ENCODE measurements around the gene CD82. TPM values are rescaled to one million over a fixed set of nuclear protein-coding genes. Genes with fewer than 3 reads are reported as not detected.

The CD82 gene
- total RNA-seq, 1 donor from 2014 or later: 91.6 TPM

GRCh38 chr11:44561964-44562734, 3.3 kb upstream of the CD82 start:
- Histone ChIP-seq H3K9me3 (no peaks in the 10 kb centered on the region), H3K4me1 (peaks cover 47% of the 10 kb centered on the region), H3K4me3 (no peak overlapping the region), H3K27ac (no peak overlapping the region), H3K36me3 (no peaks in the 10 kb centered on the region), H3K27me3 (no peaks in the 10 kb centered on the region)
- no peak for TF ChIP-seq POLR2A (IDR thresholded peaks at IDR 0.05)
- no peak for TF ChIP-seq CTCF (IDR thresholded peaks at IDR 0.05)
- no peak for TF ChIP-seq POLR2AphosphoS5 (IDR thresholded peaks at IDR 0.05; ENCODE audit: insufficient read depth in 1 of 2, low read depth in 1 of 2)
- intact Hi-C loops (cut with DNase I): loop anchor here (5.0 kb wide), 1 partner anchor 350 kb away; no protein-coding TSS in a partner anchor
- no peak for DNase-seq (ENCODE audit: extremely low spot score in 2 of 2)

- H3K4me3 ChIP-seq: no peak overlapping the region
- H3K36me3 ChIP-seq: no peaks in the 10 kb centered on the region
- H3K27ac ChIP-seq: peak overlapping the region; percentile 93
- peaks cover 53% of the 10 kb centered on the region for H3K4me1 ChIP-seq
- H3K9me3 ChIP-seq: no peaks in the 10 kb centered on the region
- TF ChIP-seq POLR2A (IDR thresholded peaks at IDR 0.05) (no peak), CTCF (IDR thresholded peaks at IDR 0.05) (no peak), POLR2AphosphoS5 (IDR thresholded peaks at IDR 0.05; ENCODE audit: insufficient read depth in 1 of 2, low read depth in 1 of 2) (no peak)
- intact Hi-C loops (cut with DNase I): loop anchor here (5.0 kb wide), 1 partner anchor 349 kb away; no protein-coding TSS in a partner anchor
- no peak for DNase-seq (ENCODE audit: extremely low spot score in 2 of 2)
- no peaks in the 10 kb centered on the region for H3K27me3 ChIP-seq
Observed at GRCh38 chr11:44562845-44563460, 2.5 kb upstream of the CD82 start.

GRCh38 chr11:44563711-44564110, 1.8 kb upstream of the CD82 start:
- intact Hi-C loops (cut with DNase I): loop anchor here (5.0 kb wide), 1 partner anchor 349 kb away; no protein-coding TSS in a partner anchor
- Histone ChIP-seq H3K27ac (peak overlapping the region; percentile 93), H3K36me3 (no peaks in the 10 kb centered on the region), H3K4me1 (peaks cover 61% of the 10 kb centered on the region), H3K9me3 (no peaks in the 10 kb centered on the region), H3K27me3 (no peaks in the 10 kb centered on the region), H3K4me3 (no peak overlapping the region)
- DNase-seq (ENCODE audit: extremely low spot score in 2 of 2): no peak
- no peak for TF ChIP-seq POLR2A (IDR thresholded peaks at IDR 0.05)
- no peak for TF ChIP-seq POLR2AphosphoS5 (IDR thresholded peaks at IDR 0.05; ENCODE audit: insufficient read depth in 1 of 2, low read depth in 1 of 2)
- TF ChIP-seq CTCF (IDR thresholded peaks at IDR 0.05): no peak

- H3K27ac ChIP-seq: peak overlapping the region; percentile 93
- no peaks in the 10 kb centered on the region for H3K36me3 ChIP-seq
- H3K4me1 ChIP-seq: peaks cover 65% of the 10 kb centered on the region
- H3K27me3 ChIP-seq: no peaks in the 10 kb centered on the region
- intact Hi-C loops (cut with DNase I): loop anchor here (5.0 kb wide), 1 partner anchor 348 kb away; no protein-coding TSS in a partner anchor
- no peak for TF ChIP-seq CTCF (IDR thresholded peaks at IDR 0.05)
- TF ChIP-seq POLR2AphosphoS5 (IDR thresholded peaks at IDR 0.05; ENCODE audit: insufficient read depth in 1 of 2, low read depth in 1 of 2): peak in 1 of 2 donors; percentile 5
- TF ChIP-seq POLR2A (IDR thresholded peaks at IDR 0.05): no peak
- peak overlapping the region; percentile 41 to 62 for H3K4me3 ChIP-seq
- no peaks in the 10 kb centered on the region for H3K9me3 ChIP-seq
- no peak for DNase-seq (ENCODE audit: extremely low spot score in 2 of 2)
Observed at GRCh38 chr11:44564166-44564565, 1.3 kb upstream of the CD82 start.
